Right lobe of liver (tissue), 6 donors: Measurements from ENCODE around the gene OTX1. TPM values are rescaled to one million over a fixed set of nuclear protein-coding genes. Genes with fewer than 3 reads are reported as not detected.
"Not testable (repeated sequence)": the region's sequence is repeated elsewhere in the genome, so short reads cannot be mapped to it uniquely, and the experiment has no call there.

ENCODE experiments used
- ATAC-seq, 4 donors: fragments of 200-7000 bp; cut with Tn5 transposase; one replicate each; pipeline ENCODE4 v1.9.1; 2020; ENCODE audit warnings: mild to moderate bottlenecking in 4 of 4, moderate library complexity in 4 of 4
- DNase-seq, 3 donors: peaks; one replicate each; pipeline ENCODE4 v3.0.0-alpha.2; 2020
- H3K27ac ChIP-seq, 3 donors: fragments of 200-600 bp; one replicate each; pipeline ENCODE4 v1.8.0; 2022
- H3K27me3 ChIP-seq, 2 donors: fragments of 200-600 bp; one replicate each; pipeline ENCODE4 v1.8.0; 2022
- H3K36me3 ChIP-seq, 4 donors: fragments of 200-600 bp; sonication (generic) in 1 of 4; one replicate each; pipeline versions ENCODE4 v1.5.1 to v1.8.0; 2017 to 2022; ENCODE audit warnings: control low read depth in 1 of 4
- H3K4me1 ChIP-seq, 4 donors: fragments of 200-600 bp; sonication (generic) in 1 of 4; one replicate each; pipeline versions ENCODE4 v1.5.1 to v1.8.0; 2017 to 2022; ENCODE audit warnings: control low read depth in 1 of 4
- H3K4me3 ChIP-seq, 3 donors: fragments of 200-600 bp; one replicate each; pipeline ENCODE4 v1.8.0; 2022
- H3K9me3 ChIP-seq, 4 donors: fragments of 200-600 bp; sonication (generic) in 1 of 4; one replicate each; pipeline versions ENCODE4 v1.5.1 to v1.8.0; 2017 to 2022; ENCODE audit warnings: control low read depth in 1 of 4
- CTCF ChIP-seq, 4 donors: fragments of 200-600 bp in 3 of 4; fragments of 450-650 bp in 1 of 4; IDR thresholded peaks; one replicate each; pipeline versions ENCODE4 v1.5.1 to v1.8.0; 2016 to 2022; ENCODE audit warnings: antibody characterized with exemption in 4 of 4, mild to moderate bottlenecking in 2 of 4
- POLR2A ChIP-seq: fragments of 450-650 bp; IDR thresholded peaks from one replicate; pipeline ENCODE4 v1.6.1; 2017; ENCODE audit warnings: antibody characterized with exemption, mild to moderate bottlenecking
- WGBS: methylation state at CpG from one replicate; pipeline ENCODE4 v1.1.6; 2018; ENCODE audit warnings: low coverage, low lambda C conversion rate; ENCODE audit not compliant: insufficient coverage; ENCODE audit errors: missing lambda C conversion rate; 5-methylcytosine and 5-hydroxymethylcytosine counted together
- intact Hi-C, 2 donors: fragments of 100-400 bp; cut with DNase I; formaldehyde crosslinking; loops; one replicate each; pipeline versions ENCODE4 v1.11.2 to v1.14.1; 2022
- total RNA-seq, 6 experiments: library from RNA; depleted of rRNA in 2 of 6; stranded (reverse); fragments of >200 nt in 2 of 6; fragmentation: NEBNext Ultra II Directional in 3 of 6; extraction: Animal tissue kit (Norgen Biotek cat#: 25700) in 3 of 6; gene quantifications; one replicate each; pipeline versions ENCODE4 v1.1.0 to v1.2.4, GENCODE V29; 2016 to 2023
- donor health status: DM: no; HTN: yes; CAD: no.
- donor health status: DM: no; HTN: no; CAD: no.
- donor health status: DM: no; HTN: no; CAD: no.
- donor health status: DM: no; HTN: yes; CAD: no.
- donor health status: DM: no; HTN: yes; CAD: no.

OTX1 gene
- total RNA-seq, 6 experiments from 2014 or later = not detected

GRCh38 chr2:63018439-63018838 lies 32.2 kb upstream of the OTX1 start:
- H3K36me3 ChIP-seq = peaks cover 0 to 20% (median 2%) of the 10 kb centered on the region in 4 donors
- intact Hi-C loops = no loop called here
- H3K4me1 ChIP-seq = no peaks in the 10 kb centered on the region
- H3K27ac ChIP-seq = no peak overlapping the region
- TF ChIP-seq CTCF (IDR thresholded peaks at IDR 0.05) = no peak
- no peak for TF ChIP-seq POLR2A
- no peaks in the 10 kb centered on the region for H3K9me3 ChIP-seq
- no peak overlapping the region for H3K4me3 ChIP-seq
- no peaks in the 10 kb centered on the region for H3K27me3 ChIP-seq
- ATAC-seq (no peak), DNase-seq (no peak)
- WGBS = 96% methylated on average over 2 of the region's 2 CpGs

- peaks cover 0 to 11% (median 4%) of the 10 kb centered on the region in 4 donors for H3K36me3 ChIP-seq
- 92% methylated on average over 8 of the region's 8 CpGs for WGBS
- H3K9me3 ChIP-seq, H3K4me1 ChIP-seq, H3K4me3 ChIP-seq, ATAC-seq, DNase-seq, H3K27ac ChIP-seq, intact Hi-C loops, H3K27me3 ChIP-seq: not testable (repeated sequence)
Observed at GRCh38 chr2:63019686-63020085, 30.9 kb upstream of the OTX1 start.

- Histone ChIP-seq H3K4me1 (no peaks in the 10 kb centered on the region), H3K27me3 (no peaks in the 10 kb centered on the region), H3K36me3 (peaks cover 0 to 14% (median 4%) of the 10 kb centered on the region in 4 donors), H3K27ac (no peak overlapping the region), H3K4me3 (no peak overlapping the region), H3K9me3 (no peaks in the 10 kb centered on the region)
- WGBS = 0% methylated on average over 1 of the region's 1 CpG
- intact Hi-C loops = no loop called here
- DNase-seq (no peak), ATAC-seq (peak in 3 of 4 donors; percentile 35 to 52 (median 52))
- TF ChIP-seq CTCF (IDR thresholded peaks at IDR 0.05) = peak; percentile 10 to 30 (median 16)
- TF ChIP-seq POLR2A = no peak
Observed at GRCh38 chr2:63023444-63023843, 27.2 kb upstream of the OTX1 start.

- intact Hi-C loops = no loop called here
- DNase-seq (no peak), ATAC-seq (no peak)
- no peak overlapping the region for H3K4me3 ChIP-seq
- TF ChIP-seq CTCF (IDR thresholded peaks at IDR 0.05) (no peak), POLR2A (no peak)
- H3K27ac ChIP-seq = no peak overlapping the region
- peaks cover 0 to 10% (median 4%) of the 10 kb centered on the region in 4 donors for H3K36me3 ChIP-seq
- H3K9me3 ChIP-seq = no peaks in the 10 kb centered on the region
- H3K27me3 ChIP-seq = no peaks in the 10 kb centered on the region
- WGBS = 84% methylated on average over 2 of the region's 2 CpGs
- H3K4me1 ChIP-seq = no peaks in the 10 kb centered on the region
Observed at GRCh38 chr2:63027220-63027619, 23.4 kb upstream of the OTX1 start.

- DNase-seq (no peak), ATAC-seq (no peak)
- Histone ChIP-seq H3K36me3 (peaks cover 0 to 9% (median 3%) of the 10 kb centered on the region in 4 donors), H3K9me3 (no peaks in the 10 kb centered on the region), H3K27ac (no peak overlapping the region), H3K4me3 (no peak overlapping the region), H3K27me3 (no peaks in the 10 kb centered on the region), H3K4me1 (no peaks in the 10 kb centered on the region)
- 100% methylated on average over 1 of the region's 1 CpG for WGBS
- no peak for TF ChIP-seq POLR2A
- no peak for TF ChIP-seq CTCF (IDR thresholded peaks at IDR 0.05)
- intact Hi-C loops = no loop called here
Observed at GRCh38 chr2:63029058-63029457, 21.6 kb upstream of the OTX1 start.
